Activated CD8-positive, alpha-beta memory T cell treated with anti-CD3 and anti-CD28 coated beads for 24 hours (primary cell): ENCODE measurements around the gene CNOT4.
"Not testable (repeated sequence)": the region's sequence is repeated elsewhere in the genome, so short reads cannot be mapped to it uniquely, and the experiment has no call there.

ENCODE experiments used
- DNase-seq: peaks from one replicate; pipeline ENCODE4 v3.0.0-alpha.2; 2020

Gene CNOT4

DNA sequence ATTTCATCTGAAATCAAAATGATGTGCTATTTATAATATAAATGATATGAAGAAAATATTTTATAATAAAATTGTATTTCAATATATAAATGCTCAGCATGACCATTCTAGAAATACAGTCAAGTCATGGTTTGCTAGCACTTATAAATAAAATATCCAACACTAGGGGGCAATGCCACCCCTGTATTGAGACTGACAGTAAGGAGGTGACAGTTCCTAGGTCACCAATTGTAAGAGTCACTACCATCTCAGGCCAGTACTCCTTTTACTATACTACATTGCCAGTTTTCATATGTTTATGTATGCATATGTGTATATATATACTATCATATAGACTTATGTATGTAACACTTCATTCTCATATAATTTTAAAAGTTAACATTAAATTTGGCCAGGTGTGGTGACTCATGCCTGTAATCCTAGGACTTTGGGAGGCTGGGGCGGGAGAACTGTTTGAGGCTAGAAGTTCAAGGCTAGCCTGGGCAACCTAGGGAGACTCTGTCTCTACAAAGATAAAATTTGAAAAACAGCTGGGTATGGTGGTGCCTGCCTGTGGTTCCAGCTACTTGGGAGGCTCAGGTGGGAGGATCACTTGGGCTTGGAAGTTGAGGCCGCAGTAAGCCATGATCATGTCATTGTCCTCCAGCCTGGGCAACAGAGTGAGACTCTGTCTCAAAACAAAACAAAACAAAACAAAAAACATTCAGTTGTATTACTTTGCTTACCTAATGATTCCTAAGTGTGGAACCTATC, 2.4 kb upstream of the CNOT4 start:
- no peak for DNase-seq

DNA sequence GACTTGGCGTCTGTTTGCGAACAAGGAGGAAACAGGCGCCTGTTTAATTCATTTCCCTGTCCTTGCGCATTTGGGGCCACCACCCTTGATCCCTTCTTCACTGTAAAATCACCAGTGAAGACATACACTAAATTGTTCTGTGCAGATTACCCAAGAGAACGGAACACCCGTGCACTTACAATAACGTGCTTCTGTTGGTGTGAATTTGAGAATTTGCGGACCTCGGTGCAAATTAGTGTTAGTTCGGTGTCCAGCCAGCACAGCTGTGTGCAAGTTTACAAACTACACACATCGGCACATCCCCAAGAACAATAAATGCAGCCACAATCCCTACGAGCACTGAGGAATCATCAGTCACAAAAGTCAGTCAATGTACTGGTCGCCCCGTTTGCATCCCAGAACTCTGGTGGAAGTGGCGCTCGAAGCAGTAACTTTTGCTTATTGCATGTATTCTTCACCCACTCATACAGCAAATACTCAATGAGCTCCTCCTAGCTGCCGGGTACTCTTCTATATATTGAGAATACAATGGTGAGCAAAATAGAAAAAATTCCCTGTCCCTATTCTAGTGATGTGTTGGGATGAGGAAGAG, 786 bp upstream of the CNOT4 start:
- DNase-seq: no peak

DNA sequence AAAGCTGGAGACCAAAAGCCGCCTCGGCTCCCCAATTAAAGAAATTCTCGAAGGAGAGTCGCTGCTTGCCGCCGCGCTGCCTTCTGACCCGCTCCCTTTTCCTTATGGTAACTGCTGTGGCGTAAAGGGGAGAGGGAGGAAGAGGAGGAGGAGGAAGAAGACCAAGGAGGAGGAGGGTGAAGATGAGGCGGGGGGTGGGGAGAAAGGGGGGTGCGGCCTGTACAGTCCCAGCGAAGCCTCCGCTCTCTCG, 388 bp downstream of the CNOT4 start:
- no peak for DNase-seq

DNA sequence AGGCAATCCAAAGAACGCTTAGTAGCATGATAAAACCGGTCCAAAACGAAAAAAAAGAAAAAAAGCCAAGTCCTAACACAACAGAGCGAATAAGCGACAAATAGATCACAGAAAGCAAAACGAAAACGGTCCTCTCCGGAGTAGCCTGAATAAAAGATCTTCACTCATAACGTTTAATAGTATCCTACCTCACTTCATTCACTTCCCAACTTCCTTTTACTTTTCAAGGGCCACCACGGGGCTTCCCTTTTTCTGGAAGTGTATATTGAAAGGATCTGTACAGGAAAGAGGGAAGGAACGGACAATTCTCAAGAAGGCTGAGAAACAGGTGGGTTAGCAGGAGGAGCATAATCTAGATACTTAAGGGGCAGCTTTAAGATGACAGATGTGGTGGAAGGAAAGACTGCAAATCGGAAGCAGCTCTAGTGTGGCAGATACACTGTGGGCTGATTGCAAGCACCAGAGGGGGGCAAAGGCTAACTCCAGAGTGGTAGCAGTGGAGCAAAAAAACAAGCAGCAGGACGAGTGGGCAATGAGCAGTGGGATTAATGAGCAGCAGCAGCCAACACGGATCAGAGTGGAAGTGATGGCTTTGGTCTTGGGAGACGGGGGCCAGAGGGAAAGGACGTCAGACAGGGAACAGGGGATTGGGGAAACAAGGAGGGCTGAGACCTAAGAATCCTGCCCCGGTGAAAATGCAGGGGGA, 866 bp downstream of the CNOT4 start:
- DNase-seq: peak; percentile 67

DNA sequence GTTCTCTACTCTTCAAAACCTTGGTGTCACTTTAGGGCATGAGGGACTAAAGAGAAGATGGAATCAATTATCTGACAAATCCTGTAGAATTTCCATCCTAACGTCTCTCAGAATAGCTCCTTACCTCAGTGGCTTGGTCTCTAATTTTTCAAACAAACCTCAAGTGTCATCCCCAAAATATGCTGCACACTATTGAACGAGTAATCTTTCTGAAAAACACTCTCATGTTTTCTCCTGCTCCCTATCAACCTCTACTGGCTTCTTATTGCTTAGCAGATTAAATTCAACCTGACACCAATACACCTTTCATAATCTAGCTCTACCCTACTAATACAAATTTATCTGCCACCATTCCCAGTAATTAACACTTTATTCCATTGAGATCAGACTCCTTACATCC, 8.5 kb downstream of the CNOT4 start:
- DNase-seq: no peak

DNA sequence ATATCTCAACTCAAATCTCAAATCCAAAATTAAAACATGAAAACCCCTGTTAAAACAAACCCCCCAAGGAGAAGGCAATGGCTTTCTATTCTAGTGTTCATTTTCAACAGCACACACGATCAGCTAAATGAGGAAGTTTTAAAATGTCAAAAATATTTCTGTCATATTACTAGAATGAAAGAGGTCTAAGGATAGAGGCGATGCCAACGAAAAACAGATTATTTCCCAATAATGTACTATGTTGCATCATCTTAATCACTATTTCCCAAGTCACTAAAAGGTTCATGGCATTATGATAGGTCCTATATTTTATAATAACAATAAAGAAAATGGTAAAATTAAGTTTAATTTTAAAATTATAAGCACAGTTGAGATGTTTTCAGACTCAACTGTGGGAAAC, 10.1 kb downstream of the CNOT4 start:
- DNase-seq: no peak

DNA sequence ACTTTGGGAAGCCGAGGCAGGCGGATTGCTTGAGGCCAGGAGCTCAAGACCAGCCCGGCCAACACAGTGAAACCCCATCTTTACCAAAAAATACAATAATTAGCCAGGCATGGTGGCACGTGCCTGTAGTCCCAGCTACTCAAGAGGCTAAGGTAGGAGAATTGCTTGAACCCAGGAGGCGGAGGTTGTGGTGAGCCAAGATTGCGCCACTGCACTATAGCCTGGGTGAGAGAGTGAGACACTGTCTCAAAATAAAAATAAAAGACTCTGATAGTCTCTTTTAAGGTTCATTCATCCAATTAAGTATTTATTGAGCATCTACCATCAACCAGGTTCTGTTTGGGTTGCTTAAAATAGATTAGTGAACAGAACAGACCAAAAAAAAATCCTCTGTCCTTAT, 12.7 kb downstream of the CNOT4 start:
- not testable (repeated sequence) for DNase-seq

DNA sequence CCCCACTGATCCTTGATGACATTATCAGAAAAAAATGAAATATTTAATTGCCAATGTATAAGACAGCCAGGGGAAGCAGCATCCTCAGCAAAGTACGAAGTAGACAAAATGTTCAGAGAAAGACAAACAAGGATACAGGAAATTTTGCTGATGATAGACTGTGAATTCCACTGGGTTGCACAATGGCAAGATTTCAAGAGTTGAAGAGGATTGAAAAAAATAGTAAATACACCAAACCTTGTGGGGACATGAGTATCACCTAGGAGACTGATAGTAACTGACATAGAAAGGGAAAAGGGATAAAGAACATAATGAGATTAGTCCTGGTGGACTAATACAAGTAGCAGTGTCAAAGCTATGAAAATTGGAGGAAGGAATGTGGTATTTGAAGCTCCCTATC, 16.5 kb downstream of the CNOT4 start:
- no peak for DNase-seq

DNA sequence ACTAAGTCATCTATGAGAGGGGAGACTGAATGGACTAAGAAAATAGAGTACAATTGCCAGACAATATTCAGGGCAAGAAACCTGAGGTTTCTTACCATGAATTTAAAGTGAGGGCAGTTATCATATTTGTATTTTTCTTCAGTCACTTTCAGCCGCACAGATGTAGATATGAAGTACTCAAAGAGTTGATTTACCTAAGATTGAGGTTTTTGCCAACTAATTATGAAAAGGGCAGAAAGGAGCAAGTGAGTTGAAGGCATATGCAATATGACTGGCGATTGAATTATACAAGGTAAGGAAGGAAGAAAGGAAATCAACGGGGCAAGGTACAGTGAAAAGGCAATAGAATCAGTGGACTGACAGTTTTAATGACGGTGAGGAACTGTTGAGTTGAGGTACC, 17.8 kb downstream of the CNOT4 start:
- no peak for DNase-seq

DNA sequence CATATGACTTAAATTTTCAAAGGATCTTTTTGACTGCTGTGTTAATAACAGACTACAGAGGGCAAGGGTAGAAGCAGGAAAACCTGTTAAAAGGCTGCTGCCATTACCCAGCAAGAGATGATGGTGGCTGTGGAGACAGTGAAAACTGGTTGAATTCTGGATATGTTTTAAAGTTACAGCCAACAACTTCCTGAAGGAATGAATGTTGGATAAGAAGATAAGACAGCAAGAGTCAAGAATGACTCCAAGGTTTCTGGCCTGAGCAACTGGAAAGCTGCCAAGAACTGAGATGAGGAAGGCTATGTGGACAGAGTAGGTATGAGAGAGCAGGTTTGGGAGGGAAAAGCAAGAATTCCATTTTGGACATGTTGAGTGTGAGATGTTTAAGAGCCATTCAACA, 19.1 kb downstream of the CNOT4 start:
- DNase-seq: no peak

DNA sequence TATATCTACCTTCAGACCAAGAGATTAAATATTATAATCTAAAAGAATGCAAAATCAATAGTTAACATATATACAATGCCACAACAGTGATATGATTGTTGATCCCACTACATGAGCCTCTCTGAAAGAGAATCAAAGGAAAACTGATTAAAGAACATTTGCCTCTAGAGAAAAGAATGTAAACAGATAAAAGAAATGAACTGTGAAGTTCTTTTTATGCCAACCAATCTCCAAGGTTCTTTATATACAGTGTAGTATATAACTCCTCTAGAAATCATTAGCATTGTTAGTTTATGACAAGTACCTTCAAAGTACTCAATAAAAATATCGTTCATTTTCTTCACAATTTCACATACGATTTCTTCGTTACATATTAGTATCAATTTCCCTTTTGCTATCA, 20.1 kb downstream of the CNOT4 start:
- no peak for DNase-seq

DNA sequence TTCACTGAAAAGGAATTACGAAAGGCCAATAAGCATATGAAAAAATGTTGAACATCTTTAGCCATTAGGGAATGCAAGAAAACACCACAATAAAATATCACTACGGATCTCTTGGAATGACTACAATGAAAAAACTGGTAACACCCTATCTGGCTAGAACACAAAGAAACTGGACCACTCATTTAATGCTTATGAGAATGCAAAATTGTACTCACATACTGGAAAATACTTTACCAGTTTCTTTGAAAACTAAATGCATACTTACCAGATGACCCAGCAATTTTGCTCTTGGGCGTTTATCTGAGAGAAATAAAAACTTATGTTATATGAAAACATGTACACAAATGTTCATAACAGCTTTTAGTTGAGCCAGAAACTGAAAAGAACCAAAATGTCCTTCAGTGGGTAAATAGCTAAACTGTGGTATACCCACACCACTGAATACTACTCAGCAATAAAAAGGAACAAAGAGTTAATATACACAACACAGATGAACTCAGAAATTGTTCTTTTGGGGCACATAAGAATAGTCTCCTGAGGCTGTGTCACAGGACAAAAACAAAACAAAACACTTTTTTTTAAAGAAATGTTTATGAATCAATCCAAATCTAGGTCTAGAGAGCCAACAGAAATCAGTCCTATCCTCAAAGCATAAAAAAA, 23.5 kb downstream of the CNOT4 start:
- no peak for DNase-seq

DNA sequence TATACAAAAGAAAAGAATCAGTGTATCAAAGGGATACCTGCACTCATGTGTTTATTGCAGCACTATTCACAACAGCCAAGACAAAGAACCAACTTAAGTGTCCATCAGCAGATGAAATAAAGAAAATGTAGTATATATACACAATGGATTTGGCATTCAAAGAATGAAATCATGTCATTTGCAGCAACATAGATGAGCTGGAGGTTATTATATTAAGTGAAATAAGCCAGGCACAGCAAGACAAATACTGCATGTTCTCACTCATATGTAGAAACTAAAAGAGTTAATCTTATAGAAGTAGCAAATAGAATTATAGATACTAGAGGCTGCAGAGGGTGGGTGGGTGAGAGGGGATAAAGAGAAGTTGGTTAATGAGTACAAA, 28.3 kb downstream of the CNOT4 start:
- DNase-seq: no peak

DNA sequence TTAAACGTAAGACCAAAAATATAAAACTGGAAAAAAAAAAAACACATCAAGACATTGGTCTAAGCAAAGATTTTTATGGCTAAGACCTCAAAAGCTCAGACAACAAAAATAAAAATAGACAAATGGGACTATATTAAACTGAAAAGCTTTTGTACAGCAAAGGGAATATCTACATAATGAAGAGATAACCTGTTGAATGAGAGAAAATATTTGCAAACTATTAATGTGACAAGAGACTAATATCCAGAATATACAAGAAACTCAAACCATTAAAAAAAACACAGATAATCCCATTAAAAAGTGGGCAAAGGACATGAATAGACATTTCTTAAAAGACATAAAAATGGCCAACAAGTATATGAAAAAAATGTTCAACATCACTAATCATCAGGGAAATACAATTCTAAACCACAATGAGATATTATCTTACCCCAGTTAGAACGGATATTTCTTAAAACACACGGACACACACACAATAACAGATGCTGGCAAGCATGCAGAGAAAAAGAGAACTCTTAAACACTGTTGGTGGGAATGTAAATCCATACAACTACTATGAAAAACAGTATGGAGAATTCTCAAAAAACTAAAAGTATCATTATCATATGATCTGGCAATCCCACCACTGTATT, 28.8 kb downstream of the CNOT4 start:
- DNase-seq: no peak

DNA sequence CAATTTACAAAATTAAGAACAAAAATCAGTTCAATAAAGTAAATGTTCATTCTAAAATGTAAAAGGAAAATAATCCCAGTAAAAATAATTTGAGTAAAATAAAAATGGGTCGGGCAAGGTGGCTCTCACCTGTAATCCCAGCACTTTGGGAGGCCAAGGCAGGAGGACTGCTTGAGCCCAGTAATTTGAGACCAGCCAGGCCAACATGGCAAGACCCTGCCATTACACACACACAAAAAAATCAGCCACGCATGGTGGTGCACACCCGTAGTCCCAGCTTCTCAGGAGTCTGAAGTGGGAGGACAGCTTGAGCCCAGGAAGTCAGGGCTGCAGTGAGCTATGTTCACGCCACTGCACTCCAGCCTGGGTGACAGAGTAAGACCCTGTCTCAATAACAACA, 34.4 kb downstream of the CNOT4 start:
- DNase-seq: no peak

DNA sequence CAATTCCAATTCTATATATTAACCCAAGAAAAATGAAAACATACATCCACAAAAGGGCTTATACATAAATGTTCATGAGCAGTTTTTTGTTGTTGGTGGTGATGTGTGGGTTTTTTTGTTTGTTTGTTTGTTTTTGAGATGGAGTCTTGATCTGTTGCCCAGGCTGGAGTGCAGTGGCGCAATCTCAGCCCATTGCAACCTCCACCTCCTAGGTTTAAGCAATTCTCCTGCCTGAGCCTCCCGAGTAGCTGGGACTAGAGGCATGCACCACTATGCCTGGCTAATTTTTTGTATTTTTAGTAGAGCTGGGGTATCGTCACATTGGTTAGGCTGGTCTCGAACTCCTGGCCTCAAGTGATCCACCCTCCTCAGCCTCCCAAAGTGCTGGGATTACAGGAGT, 40.2 kb downstream of the CNOT4 start:
- DNase-seq: not testable (repeated sequence)

DNA sequence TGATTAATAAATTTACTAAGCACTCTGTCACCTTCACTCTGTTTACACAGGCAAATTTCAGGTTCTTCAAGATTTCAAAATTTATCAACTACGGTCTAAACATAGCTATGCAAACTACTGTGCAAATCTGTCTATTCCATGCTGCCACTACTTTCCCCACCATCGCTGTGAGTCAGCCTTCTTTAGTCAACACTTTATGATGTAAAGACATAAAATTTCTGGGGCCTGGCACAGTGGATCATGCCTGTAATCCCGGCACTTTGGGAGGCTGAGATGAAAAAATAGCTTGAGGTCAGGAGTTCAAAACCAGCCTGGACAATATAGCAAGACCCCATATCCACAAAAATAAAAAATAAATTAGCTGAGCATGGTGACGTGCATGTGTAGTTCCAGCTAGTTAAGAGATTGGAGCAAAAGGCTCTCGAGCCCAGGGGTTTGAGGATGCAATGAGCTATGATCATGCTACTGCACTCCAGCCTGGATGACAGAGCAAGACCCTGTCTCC, 42.6 kb downstream of the CNOT4 start:
- DNase-seq: no peak

DNA sequence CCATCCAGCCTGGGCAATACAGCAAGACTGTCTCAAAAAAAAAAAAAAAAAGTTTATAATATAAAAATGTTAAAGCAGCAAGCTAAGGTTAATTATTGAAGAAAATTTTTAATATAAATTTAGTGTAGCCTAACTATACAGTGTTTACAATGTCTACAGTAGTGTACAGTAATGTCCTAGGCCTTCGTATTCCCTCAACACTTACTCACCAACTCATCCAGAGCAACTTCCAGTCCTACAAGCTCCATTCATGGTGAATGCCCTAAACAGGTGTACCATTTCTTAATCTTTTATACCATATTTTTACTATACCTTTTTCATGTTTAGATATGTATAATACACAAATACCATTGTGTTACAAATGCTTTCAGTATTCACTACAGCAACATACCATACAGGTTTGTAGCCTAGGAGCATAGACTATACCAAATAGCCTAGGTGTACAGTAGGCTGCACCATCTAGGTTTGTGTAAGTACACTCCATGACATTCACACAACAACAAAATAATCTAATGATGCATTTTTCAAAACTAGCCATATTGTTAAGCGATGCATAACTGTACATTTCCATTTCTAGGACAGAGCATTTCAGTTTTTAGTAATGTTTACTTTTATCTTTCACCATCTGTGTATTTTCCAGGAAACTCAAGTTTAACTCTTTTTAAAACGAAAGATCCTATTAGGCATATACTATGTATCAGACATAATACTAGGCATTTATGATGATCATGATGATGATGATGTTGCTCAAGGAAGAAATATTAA, 43.3 kb downstream of the CNOT4 start:
- DNase-seq: no peak

DNA sequence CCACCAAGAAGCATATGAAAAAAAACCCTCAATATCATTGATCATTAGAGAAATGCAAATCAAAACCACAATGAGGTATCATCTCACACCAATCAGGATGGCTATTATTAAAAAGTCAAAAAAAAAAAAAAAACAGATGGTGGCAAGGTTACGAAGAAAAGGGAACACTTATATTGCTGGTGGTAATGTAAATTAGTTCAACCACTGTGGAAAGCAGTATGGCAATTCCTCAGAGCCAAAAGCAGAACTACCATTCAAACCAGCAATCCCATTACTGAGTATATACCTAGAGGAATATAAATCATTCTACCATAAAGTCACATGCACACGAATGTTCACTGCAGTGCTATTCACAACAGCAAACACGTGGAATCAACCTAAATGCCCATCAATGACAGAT, 46.0 kb downstream of the CNOT4 start:
- DNase-seq: no peak

DNA sequence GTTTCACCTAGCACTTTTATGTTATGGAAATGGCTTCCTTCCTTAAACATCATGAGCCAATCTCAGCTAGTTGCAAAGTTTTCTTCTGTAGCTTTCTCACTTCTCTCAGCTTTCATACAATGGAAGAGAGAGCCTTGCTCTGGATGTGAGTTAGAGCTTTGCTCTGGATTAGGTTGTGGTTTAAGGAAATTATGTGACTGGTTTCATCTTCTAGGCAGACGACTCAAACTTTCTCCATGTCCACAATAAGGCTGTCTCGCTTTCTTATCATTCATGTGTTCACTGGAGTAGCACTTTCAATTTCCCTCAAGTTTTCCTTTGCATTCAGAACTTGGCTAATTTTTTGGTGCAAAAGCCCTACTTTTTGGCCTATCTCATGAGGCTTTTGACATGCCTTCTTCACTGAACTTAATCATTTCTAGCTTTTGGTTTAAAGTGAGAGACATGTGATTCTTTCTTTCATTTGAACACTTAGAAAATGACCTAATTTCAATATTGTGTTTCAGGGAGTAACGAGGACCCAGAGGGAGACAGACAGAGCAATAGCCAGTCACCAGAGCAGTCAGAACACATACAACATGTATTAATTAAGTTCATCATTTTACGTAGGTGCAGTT, 49.8 kb downstream of the CNOT4 start:
- no peak for DNase-seq

DNA sequence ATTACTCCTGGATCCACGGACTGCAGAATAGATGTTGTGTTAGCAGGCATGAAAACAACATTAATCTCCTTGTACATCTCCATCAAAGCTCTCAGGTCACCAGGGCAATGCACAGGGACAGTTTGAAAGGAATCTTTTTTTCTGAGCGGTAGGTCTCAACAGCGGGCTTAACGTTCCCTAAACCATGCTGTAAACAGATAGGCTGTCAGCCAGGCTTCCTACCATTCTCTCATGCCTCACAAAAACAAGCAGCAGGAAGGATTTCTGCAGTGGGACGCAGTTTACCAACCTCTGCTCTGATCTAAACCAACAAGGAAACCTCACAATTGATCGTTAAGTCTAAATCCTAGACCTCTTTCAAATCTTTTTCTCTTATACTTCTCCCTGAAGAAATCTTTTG, 50.8 kb downstream of the CNOT4 start:
- no peak for DNase-seq

DNA sequence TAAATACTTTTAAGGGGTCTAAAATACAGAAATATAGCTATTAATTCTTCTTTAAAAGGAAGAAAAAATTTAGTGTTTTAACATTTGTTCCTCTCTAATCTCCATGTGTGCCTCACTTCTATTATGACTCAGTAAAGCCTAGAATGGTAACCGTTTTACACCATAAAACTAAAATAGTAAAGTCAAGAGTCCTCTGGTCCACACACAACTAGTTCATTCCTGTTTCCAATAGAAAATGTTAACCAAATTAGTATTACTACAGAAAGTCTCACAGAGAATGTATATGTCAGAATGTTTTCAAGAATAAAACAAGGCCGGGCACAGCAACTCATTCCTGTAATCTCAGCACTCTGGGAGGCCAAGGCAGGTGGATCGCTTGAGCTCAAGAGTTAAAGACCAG, 55.8 kb downstream of the CNOT4 start:
- no peak for DNase-seq
